Heart left ventricle (tissue), 16 donors: Measurements from ENCODE around the gene SERF2. TPM values are rescaled to one million over a fixed set of nuclear protein-coding genes. Genes with fewer than 3 reads are reported as not detected.
"Not testable (repeated sequence)": the region's sequence is repeated elsewhere in the genome, so short reads cannot be mapped to it uniquely, and the experiment has no call there.

Source experiments
- ATAC-seq, 4 donors: fragments of 200-7000 bp; cut with Tn5 transposase; one replicate each; pipeline ENCODE4 v1.9.1; 2020 to 2022; ENCODE audit warnings: moderate library complexity in 4 of 4, mild to moderate bottlenecking in 3 of 4, moderate number of reproducible peaks in 1 of 4
- DNase-seq, 5 donors: peaks; one replicate each; pipeline ENCODE4 v3.0.0-alpha.2; 2020
- H3K27ac ChIP-seq, 12 donors: fragments of 200-600 bp; sonication (generic) in 4 of 12; one replicate each; pipeline versions ENCODE4 v1.5.0 to v1.8.0; 2016 to 2022; ENCODE audit warnings: mild to moderate bottlenecking in 2 of 12
- H3K27me3 ChIP-seq, 9 donors: fragments of 200-600 bp; sonication (generic) in 2 of 9; one replicate each; pipeline versions ENCODE4 v1.5.1 to v1.8.0; 2016 to 2022; ENCODE audit warnings: mild to moderate bottlenecking in 3 of 9
- H3K36me3 ChIP-seq, 9 donors: fragments of 200-600 bp; sonication (generic) in 2 of 9; one replicate each; pipeline versions ENCODE4 v1.5.0 to v1.8.0; 2018 to 2022; ENCODE audit warnings: mild to moderate bottlenecking in 2 of 9
- H3K4me1 ChIP-seq, 12 donors: fragments of 200-600 bp; sonication (generic) in 4 of 12; one replicate each; pipeline versions ENCODE4 v1.5.0 to v1.8.0; 2016 to 2022; ENCODE audit warnings: mild to moderate bottlenecking in 3 of 12
- H3K4me3 ChIP-seq, 12 donors: fragments of 200-600 bp; sonication (generic) in 4 of 12; one replicate each; pipeline versions ENCODE4 v1.5.0 to v1.8.0; 2017 to 2022; ENCODE audit warnings: mild to moderate bottlenecking in 9 of 12, moderate library complexity in 4 of 12
- H3K9me3 ChIP-seq, 12 donors: fragments of 200-600 bp; sonication (generic) in 4 of 12; one replicate each; pipeline versions ENCODE4 v1.5.0 to v1.8.0; 2016 to 2022; ENCODE audit warnings: mild to moderate bottlenecking in 1 of 12
- POLR2A ChIP-seq, 2 donors: fragments of 450-650 bp; IDR thresholded peaks; one replicate each; pipeline ENCODE4 v1.6.1; 2017; ENCODE audit warnings: antibody characterized with exemption in 2 of 2, mild to moderate bottlenecking in 2 of 2, moderate library complexity in 2 of 2
- WGBS, 4 donors: extraction: QIAGEN DNeasy Blood & Tissue Kit in 2 of 4; methylation state at CpG; one replicate each; pipeline versions ENCODE4 v1.1.5 to v1.1.7; 2013 to 2018; 5-methylcytosine and 5-hydroxymethylcytosine counted together
- intact Hi-C, 10 donors: fragments of 100-400 bp; cut with DNase I; formaldehyde crosslinking; loops; one replicate each; pipeline versions ENCODE4 v1.11.1 to v1.14.2; 2022
- microRNA counts, 2 donors: library from miRNA; unstranded; fragments of <30 nt; microRNA quantifications; one replicate each; lab custom pipeline; 2016
- microRNA-seq, 4 donors: library from miRNA; unstranded; fragments of <30 nt; microRNA quantifications; one replicate each; pipeline versions ENCODE4 to v1.2.0, GENCODE V29; 2017 to 2020
- polyA plus RNA-seq, 2 donors: library from polyadenylated mRNA; stranded (reverse); fragments of 200-250 nt; gene quantifications; one replicate each; pipeline ENCODE4 v1.2.3, GENCODE V29; 2013
- total RNA-seq, 9 donors: library from RNA; depleted of rRNA in 2 of 9; stranded (reverse); fragments of >200 nt in 2 of 9; fragmentation: NEBNext Ultra II Directional in 3 of 9; extraction: Animal tissue kit (Norgen Biotek cat#: 25700) in 3 of 9; gene quantifications; one replicate each; pipeline versions ENCODE4 v1.1.0 to v1.2.4, GENCODE V29; 2016 to 2023
- TF ChIP-seq, protein P1 (sequence below), 12 donors: fragments of 200-600 bp; sonication (generic) in 4 of 12; IDR thresholded peaks; one replicate each; pipeline versions ENCODE4 v1.5.0 to v1.8.0; 2018 to 2022; ENCODE audit warnings: antibody characterized with exemption in 12 of 12, mild to moderate bottlenecking in 5 of 12
- donor health status: ischemic (EF 13 %, LVEDD 7.1; RV severe dilation, severe dysfunction).
- donor health status: healthy with polysubstance abuse.
- donor health status: DM: no; HTN: yes; CAD: no.
- donor health status: DM: no; HTN: no; CAD: no.
- donor health status: ischemic (EF 25% LVEDD 6.9; RV normal size, moderate dysfunction).
- donor health status: ischemic (EF 25% LVEDD 5.7; RV mildly dilated, moderate dysfunction).
- donor health status: healthy.
- donor health status: DM: yes; HTN: yes; CAD: no.
- donor health status: ischemic (EF 35%, LVEDD 5.7; RV mildly dilated, moderate dysfunction).
- donor health status: nonischemic (EF 11% LVEDD 7.7; RV severe dilation, severe dysfunction).
- donor health status: DM: yes; HTN: yes; CAD: no.
- donor health status: PGD.
- donor health status: ischemic (EF 29% LVEDD 5.4; RV normal size, mild dysfunction).
- donor health status: nonischemic (EF 23%, LVEDD 6.1; RV moderate dilation, normal function).

SERF2 gene
- total and polyA plus RNA-seq, 11 donors = 705 to 4,156 (median 955) TPM

GRCh38 chr15:43832485-43832884 is 40.4 kb downstream of the SERF2 start:
- WGBS, 4 donors = 87 to 96% (median 92%) methylated on average over 6 of the region's 6 CpGs
- ATAC-seq, H3K27me3 ChIP-seq, H3K27ac ChIP-seq, intact Hi-C loops, H3K4me3 ChIP-seq, H3K9me3 ChIP-seq, DNase-seq: not testable (repeated sequence)
- H3K4me1 ChIP-seq = peaks cover 0 to 14% (median 3%) of the 10 kb centered on the region in 12 donors
- peaks cover 0 to 16% (median 8%) of the 10 kb centered on the region in 9 donors for H3K36me3 ChIP-seq

- TF ChIP-seq, protein P1, sequence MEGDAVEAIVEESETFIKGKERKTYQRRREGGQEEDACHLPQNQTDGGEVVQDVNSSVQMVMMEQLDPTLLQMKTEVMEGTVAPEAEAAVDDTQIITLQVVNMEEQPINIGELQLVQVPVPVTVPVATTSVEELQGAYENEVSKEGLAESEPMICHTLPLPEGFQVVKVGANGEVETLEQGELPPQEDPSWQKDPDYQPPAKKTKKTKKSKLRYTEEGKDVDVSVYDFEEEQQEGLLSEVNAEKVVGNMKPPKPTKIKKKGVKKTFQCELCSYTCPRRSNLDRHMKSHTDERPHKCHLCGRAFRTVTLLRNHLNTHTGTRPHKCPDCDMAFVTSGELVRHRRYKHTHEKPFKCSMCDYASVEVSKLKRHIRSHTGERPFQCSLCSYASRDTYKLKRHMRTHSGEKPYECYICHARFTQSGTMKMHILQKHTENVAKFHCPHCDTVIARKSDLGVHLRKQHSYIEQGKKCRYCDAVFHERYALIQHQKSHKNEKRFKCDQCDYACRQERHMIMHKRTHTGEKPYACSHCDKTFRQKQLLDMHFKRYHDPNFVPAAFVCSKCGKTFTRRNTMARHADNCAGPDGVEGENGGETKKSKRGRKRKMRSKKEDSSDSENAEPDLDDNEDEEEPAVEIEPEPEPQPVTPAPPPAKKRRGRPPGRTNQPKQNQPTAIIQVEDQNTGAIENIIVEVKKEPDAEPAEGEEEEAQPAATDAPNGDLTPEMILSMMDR (IDR thresholded peaks at IDR 0.05) = no peak
- no peak for TF ChIP-seq POLR2A (IDR thresholded peaks at IDR 0.05)
- peaks cover 0 to 53% (median 15%) of the 10 kb centered on the region in 9 donors for H3K36me3 ChIP-seq
- no peak for DNase-seq
- no peak overlapping the region for H3K27ac ChIP-seq
- no peaks in the 10 kb centered on the region for H3K9me3 ChIP-seq
- H3K27me3 ChIP-seq = no peaks in the 10 kb centered on the region
- no peak overlapping the region for H3K4me3 ChIP-seq
- ATAC-seq = no peak
- intact Hi-C loops = no loop called here
- no peaks in the 10 kb centered on the region for H3K4me1 ChIP-seq
Observed at GRCh38 chr15:43845421-43845820, 53.3 kb downstream of the SERF2 start.

MicroRNAs within 50 kb of the gene (microRNA counts, 767-probe panel; counts per million panel counts)
- microRNA hsa-miR-1282 (lab: Ali Mortazavi, UCI) = 0 to 71.6 counts per million in 2 donors

Small RNA genes within 50 kb of the gene (microRNA-seq; reads per million reads assigned to microRNA genes)
- gene MIR1282 = 0 to 0.21 (median 0) reads per million in 4 donors

Other genes with a start within 250 kb of the SERF2 start
- gene PPIP5K1, start 202.1 kb upstream of the SERF2 start, total RNA-seq = 10 to 100 TPM; 10.5 to 23.0 (median 16.7) TPM
- gene PPIP5K1, start 202.1 kb upstream of the SERF2 start, polyA plus RNA-seq = 1 to 10 TPM; 7.2 to 7.3 TPM
- gene CKMT1B, start 198.3 kb upstream of the SERF2 start, total RNA-seq = 1 to 10 TPM in 1 of 9 donors, under 1 TPM in 3, not detected in 5; 0.21 to 3.7 (median 0.45) TPM
- under 1 TPM; 0.19 to 0.47 TPM for gene CKMT1B, start 198.3 kb upstream of the SERF2 start, polyA plus RNA-seq
- under 1 TPM in 3 of 9 donors, not detected in 6; 0.07 to 0.22 (median 0.16) TPM for gene STRC, start 173.5 kb upstream of the SERF2 start, total RNA-seq
- under 1 TPM; 0.04 to 0.08 TPM for gene STRC, start 173.5 kb upstream of the SERF2 start, polyA plus RNA-seq
- gene CATSPER2, start 143.5 kb upstream of the SERF2 start, total RNA-seq = 1 to 10 TPM in 4 of 9 donors, under 1 TPM in 5; 0.16 to 3.9 (median 0.98) TPM
- 1 to 10 TPM in 1 of 2 donors, under 1 TPM in 1; 0.53 to 2.9 TPM for gene CATSPER2, start 143.5 kb upstream of the SERF2 start, polyA plus RNA-seq
- 1 to 10 TPM in 1 of 9 donors, under 1 TPM in 3, not detected in 5; 0.23 to 8.0 (median 0.65) TPM for gene CKMT1A, start 98.5 kb upstream of the SERF2 start, total RNA-seq
- under 1 TPM in 1 of 2 donors, not detected in 1; 0.29 TPM for gene CKMT1A, start 98.5 kb upstream of the SERF2 start, polyA plus RNA-seq
- 100 to 1,000 TPM in 7 of 9 donors, 10 to 100 TPM in 2; 57.2 to 278 (median 172) TPM for gene PDIA3, start 45.9 kb upstream of the SERF2 start, total RNA-seq
- 100 to 1,000 TPM in 1 of 2 donors, 10 to 100 TPM in 1; 95.5 to 242 TPM for gene PDIA3, start 45.9 kb upstream of the SERF2 start, polyA plus RNA-seq
- gene ELL3, start 15.4 kb upstream of the SERF2 start, total RNA-seq = 1 to 10 TPM in 5 of 9 donors, under 1 TPM in 4; 0.35 to 6.3 (median 1.0) TPM
- 1 to 10 TPM in 1 of 2 donors, under 1 TPM in 1; 0.86 to 1.1 TPM for gene ELL3, start 15.4 kb upstream of the SERF2 start, polyA plus RNA-seq
- gene SERINC4, start 7.9 kb downstream of the SERF2 start, total RNA-seq = under 1 TPM in 8 of 9 donors, not detected in 1; 0.14 to 0.37 (median 0.31) TPM
- gene SERINC4, start 7.9 kb downstream of the SERF2 start, polyA plus RNA-seq = under 1 TPM; 0.25 to 0.42 TPM
- 10 to 100 TPM; 10.3 to 16.5 (median 13.6) TPM for gene HYPK, start 8.3 kb downstream of the SERF2 start, total RNA-seq
- 10 to 100 TPM; 42.9 to 56.5 TPM for gene HYPK, start 8.3 kb downstream of the SERF2 start, polyA plus RNA-seq
- 10 to 100 TPM; 13.2 to 22.3 (median 20.2) TPM for gene MFAP1, start 32.4 kb downstream of the SERF2 start, total RNA-seq
- 10 to 100 TPM; 13.7 to 35.5 TPM for gene MFAP1, start 32.4 kb downstream of the SERF2 start, polyA plus RNA-seq
- gene WDR76, start 34.7 kb downstream of the SERF2 start, total RNA-seq = 1 to 10 TPM in 7 of 9 donors, under 1 TPM in 2; 0.52 to 7.4 (median 1.3) TPM
- gene WDR76, start 34.7 kb downstream of the SERF2 start, polyA plus RNA-seq = 1 to 10 TPM in 1 of 2 donors, under 1 TPM in 1; 0.69 to 2.9 TPM